Prostate gland (tissue), 2 donors: ENCODE data around the gene ALDH9A1.
"Not testable (repeated sequence)": the region's sequence is repeated elsewhere in the genome, so short reads cannot be mapped to it uniquely, and the experiment has no call there.

Experiments
- POLR2A ChIP-seq: fragments of 450-650 bp; IDR thresholded peaks from one replicate; pipeline ENCODE4 v1.6.1; 2016; ENCODE audit warnings: antibody characterized with exemption, mild to moderate bottlenecking
- POLR2AphosphoS5 ChIP-seq: sonication (generic); formaldehyde crosslinking; IDR thresholded peaks from one replicate; pipeline ENCODE4 v1.6.1; 2017; ENCODE audit warnings: antibody characterized with exemption
- TF ChIP-seq, protein P1 (sequence below), 4 experiments: fragments of 200-600 bp in 2 of 4; fragments of 450-650 bp in 2 of 4; sonication (generic) in 2 of 4; IDR thresholded peaks; 1 replicate in 3 of 4; 2 replicates in 1 of 4; pipeline ENCODE4 v1.5.1; 2016 to 2019; ENCODE audit warnings: antibody characterized with exemption in 4 of 4, mild to moderate bottlenecking in 2 of 4, moderate library complexity in 2 of 4

DNA sequence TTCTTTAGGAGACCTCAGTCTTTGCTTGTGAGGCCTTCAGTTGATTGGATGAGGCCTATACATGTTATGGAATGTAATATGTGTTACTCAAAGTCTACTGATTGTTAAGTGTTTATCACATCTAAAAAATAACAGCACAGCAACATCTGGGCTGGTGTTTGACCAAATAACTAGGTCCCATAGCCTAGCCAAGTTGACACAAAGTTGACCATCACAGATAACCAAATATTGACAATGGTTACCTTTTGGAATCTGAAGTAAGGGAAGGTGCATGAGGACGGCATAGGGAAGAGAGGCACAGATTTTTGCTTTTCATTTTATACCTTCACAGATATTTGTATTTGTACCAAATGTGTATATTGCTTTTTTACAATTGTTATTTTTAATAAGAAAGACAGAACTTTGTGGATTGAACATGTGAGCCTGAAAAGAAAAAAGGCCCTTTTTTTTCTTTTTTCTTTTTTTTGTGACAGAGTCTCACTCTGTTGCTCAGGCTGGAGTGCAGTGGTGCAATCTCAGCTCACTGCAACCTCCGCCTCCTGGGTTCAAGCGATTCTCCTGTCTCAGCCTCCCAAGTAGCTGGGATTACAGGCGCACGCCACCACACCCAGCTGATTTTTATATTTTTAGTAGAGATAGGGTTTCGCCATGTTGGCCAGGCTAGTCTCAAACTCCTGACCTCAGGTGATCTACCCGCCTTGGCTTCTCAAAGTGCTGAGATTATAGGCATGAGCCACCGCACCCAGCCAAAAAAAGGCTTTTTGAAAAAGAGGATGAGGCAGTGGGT, 18.1 kb upstream of the ALDH9A1 start:
- TF ChIP-seq, protein P1, sequence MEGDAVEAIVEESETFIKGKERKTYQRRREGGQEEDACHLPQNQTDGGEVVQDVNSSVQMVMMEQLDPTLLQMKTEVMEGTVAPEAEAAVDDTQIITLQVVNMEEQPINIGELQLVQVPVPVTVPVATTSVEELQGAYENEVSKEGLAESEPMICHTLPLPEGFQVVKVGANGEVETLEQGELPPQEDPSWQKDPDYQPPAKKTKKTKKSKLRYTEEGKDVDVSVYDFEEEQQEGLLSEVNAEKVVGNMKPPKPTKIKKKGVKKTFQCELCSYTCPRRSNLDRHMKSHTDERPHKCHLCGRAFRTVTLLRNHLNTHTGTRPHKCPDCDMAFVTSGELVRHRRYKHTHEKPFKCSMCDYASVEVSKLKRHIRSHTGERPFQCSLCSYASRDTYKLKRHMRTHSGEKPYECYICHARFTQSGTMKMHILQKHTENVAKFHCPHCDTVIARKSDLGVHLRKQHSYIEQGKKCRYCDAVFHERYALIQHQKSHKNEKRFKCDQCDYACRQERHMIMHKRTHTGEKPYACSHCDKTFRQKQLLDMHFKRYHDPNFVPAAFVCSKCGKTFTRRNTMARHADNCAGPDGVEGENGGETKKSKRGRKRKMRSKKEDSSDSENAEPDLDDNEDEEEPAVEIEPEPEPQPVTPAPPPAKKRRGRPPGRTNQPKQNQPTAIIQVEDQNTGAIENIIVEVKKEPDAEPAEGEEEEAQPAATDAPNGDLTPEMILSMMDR (IDR thresholded peaks at IDR 0.05) = not testable (repeated sequence)
- TF ChIP-seq POLR2AphosphoS5, POLR2A: not testable (repeated sequence)
